Measurements from ENCODE around the gene SAMD11.
"Not testable (repeated sequence)": the region's sequence is repeated elsewhere in the genome, so short reads cannot be mapped to it uniquely, and the experiment has no call there.

SAMD11 gene

DNA sequence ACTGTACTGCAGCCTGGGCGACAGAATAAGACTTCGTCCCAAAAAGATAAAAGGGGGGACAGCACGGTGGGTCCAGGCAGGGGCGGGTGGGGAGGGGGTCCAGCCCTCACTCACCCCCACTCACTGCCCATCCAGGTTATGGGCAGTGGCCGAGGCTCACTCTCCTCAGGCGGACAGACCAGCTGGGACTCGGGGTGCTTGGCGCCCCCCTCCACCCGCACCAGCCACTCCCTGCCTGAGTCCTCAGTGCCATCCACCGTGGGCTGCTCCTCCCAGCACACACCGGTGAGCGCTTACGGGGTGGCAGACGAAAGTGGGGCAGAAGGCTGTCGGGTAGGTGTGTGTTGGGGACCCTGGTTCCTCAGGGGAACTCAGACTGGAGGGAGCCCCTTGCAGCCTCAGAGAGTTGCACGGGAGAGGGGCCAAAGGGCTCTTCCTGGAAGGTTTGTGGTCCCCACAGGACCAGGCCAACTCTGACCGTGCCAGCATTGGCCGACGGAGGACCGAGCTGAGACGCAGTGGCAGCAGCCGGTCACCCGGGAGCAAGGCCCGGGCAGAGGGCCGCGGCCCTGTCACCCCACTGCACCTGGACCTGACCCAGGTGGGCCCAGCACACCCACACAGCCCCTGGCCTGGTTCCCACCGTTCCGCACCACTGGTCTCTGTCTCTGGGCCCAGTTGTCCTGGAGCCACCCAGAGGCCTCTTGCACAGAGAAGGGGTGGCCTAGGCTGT is 49.2 kb downstream of the SAMD11 start:
- FAIRE-seq (no peak), DNase-seq (ENCODE audit: insufficient read length) (no peak)
- no peak for TF ChIP-seq POLR2AphosphoS5 (IDR thresholded peaks at IDR 0.05; ENCODE audit: low read depth, low read length)
- TF ChIP-seq POLR2A (IDR thresholded peaks at IDR 0.05; ENCODE audit: low read depth, low read length): no peak
- TF ChIP-seq TAF1 (IDR thresholded peaks at IDR 0.05; ENCODE audit: borderline replicate concordance, low read depth, low read length): no peak

DNA sequence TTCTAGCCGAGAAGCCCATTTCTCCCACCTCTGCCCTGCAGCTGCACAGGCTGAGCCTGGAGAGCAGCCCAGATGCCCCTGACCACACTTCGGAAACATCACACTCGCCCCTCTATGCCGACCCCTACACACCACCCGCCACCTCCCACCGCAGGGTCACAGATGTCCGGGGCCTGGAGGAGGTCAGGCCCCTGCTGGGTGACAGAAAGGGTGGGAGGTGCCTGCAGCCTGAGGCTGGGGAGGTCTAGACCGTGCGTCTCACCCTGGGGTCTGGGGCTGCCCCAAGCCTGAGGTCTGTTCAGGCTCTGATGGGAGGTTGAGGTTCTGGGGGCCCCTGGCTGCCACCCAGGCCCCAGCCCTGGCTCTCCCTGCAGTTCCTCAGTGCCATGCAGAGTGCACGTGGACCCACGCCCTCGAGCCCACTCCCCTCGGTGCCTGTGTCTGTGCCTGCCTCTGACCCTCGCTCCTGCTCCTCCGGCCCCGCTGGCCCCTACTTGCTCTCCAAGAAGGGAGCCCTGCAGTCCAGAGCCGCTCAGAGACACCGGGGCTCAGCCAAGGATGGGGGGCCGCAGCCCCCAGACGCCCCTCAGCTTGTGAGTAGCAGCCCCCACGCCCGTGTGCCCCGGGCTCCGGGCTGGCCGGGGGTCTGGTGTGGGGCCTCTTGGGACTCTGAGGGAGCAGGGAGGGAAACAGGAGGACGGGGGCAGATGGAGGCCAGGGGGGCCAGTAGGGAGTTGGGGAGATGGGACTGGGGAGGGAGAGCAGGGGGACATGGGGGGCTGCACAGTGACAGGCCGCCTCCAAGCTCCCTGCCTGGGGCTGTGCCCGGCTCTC is 50.0 kb downstream of the SAMD11 start:
- DNase-seq (ENCODE audit: insufficient read length) (no peak), FAIRE-seq (no peak)
- TF ChIP-seq TAF1 (IDR thresholded peaks at IDR 0.05; ENCODE audit: borderline replicate concordance, low read depth, low read length) (no peak), POLR2A (IDR thresholded peaks at IDR 0.05; ENCODE audit: low read depth, low read length) (no peak), POLR2AphosphoS5 (IDR thresholded peaks at IDR 0.05; ENCODE audit: low read depth, low read length) (no peak)

DNA sequence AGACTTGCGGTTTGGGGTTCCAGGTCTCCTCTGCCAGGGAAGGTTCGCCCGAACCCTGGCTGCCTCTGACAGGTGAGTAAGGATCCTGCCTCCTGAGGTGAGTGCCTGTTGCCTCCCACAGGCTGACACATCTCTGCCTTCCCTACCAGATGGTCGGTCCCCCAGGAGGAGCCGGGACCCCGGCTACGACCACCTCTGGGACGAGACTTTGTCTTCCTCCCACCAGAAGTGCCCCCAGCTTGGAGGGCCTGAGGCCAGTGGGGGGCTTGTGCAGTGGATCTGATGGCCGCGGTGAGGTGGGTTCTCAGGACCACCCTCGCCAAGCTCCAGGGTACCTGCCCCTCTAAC is 50.5 kb downstream of the SAMD11 start:
- DNase-seq (ENCODE audit: insufficient read length) (no peak), FAIRE-seq (no peak)
- TF ChIP-seq POLR2A (IDR thresholded peaks at IDR 0.05; ENCODE audit: low read depth, low read length) (no peak), POLR2AphosphoS5 (IDR thresholded peaks at IDR 0.05; ENCODE audit: low read depth, low read length) (no peak), TAF1 (IDR thresholded peaks at IDR 0.05; ENCODE audit: borderline replicate concordance, low read depth, low read length) (no peak)

GRCh38 chr1:974687-975328 is 51.1 kb downstream of the SAMD11 start:
- DNase-seq (ENCODE audit: insufficient read length): no peak
- FAIRE-seq: no peak
- TF ChIP-seq TAF1 (IDR thresholded peaks at IDR 0.05; ENCODE audit: borderline replicate concordance, low read depth, low read length) (no peak), POLR2AphosphoS5 (IDR thresholded peaks at IDR 0.05; ENCODE audit: low read depth, low read length) (no peak), POLR2A (IDR thresholded peaks at IDR 0.05; ENCODE audit: low read depth, low read length) (no peak)

GRCh38 chr1:975365-975764 is 51.6 kb downstream of the SAMD11 start:
- no peak for FAIRE-seq
- no peak for TF ChIP-seq POLR2A (IDR thresholded peaks at IDR 0.05; ENCODE audit: low read depth, low read length)
- no peak for TF ChIP-seq TAF1 (IDR thresholded peaks at IDR 0.05; ENCODE audit: borderline replicate concordance, low read depth, low read length)
- no peak for TF ChIP-seq POLR2AphosphoS5 (IDR thresholded peaks at IDR 0.05; ENCODE audit: low read depth, low read length)
- DNase-seq (ENCODE audit: insufficient read length): no peak

GRCh38 chr1:975896-976683 is 52.4 kb downstream of the SAMD11 start:
- TF ChIP-seq TAF1 (IDR thresholded peaks at IDR 0.05; ENCODE audit: borderline replicate concordance, low read depth, low read length) (no peak), POLR2AphosphoS5 (IDR thresholded peaks at IDR 0.05; ENCODE audit: low read depth, low read length) (no peak), POLR2A (IDR thresholded peaks at IDR 0.05; ENCODE audit: low read depth, low read length) (no peak)
- FAIRE-seq (peak; percentile 40), DNase-seq (ENCODE audit: insufficient read length) (peak; percentile 69)

DNA sequence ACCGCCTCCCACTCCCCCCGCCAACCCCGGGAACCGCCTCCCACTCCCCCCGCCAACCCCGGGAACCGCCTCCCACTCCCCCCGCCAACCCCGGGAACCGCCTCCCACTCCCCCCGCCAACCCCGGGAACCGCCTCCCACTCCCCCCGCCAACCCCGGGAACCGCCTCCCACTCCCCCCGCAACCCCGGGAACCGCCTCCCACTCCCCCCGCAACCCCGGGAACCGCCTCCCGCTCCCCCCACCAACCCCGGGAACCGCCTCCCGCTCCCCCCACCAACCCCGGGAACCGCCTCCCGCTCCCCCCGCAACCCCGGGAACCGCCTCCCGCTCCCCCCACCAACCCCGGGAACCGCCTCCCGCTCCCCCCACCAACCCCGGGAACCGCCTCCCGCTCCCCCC is 53.1 kb downstream of the SAMD11 start:
- not testable (repeated sequence) for DNase-seq (ENCODE audit: insufficient read length); FAIRE-seq

DNA sequence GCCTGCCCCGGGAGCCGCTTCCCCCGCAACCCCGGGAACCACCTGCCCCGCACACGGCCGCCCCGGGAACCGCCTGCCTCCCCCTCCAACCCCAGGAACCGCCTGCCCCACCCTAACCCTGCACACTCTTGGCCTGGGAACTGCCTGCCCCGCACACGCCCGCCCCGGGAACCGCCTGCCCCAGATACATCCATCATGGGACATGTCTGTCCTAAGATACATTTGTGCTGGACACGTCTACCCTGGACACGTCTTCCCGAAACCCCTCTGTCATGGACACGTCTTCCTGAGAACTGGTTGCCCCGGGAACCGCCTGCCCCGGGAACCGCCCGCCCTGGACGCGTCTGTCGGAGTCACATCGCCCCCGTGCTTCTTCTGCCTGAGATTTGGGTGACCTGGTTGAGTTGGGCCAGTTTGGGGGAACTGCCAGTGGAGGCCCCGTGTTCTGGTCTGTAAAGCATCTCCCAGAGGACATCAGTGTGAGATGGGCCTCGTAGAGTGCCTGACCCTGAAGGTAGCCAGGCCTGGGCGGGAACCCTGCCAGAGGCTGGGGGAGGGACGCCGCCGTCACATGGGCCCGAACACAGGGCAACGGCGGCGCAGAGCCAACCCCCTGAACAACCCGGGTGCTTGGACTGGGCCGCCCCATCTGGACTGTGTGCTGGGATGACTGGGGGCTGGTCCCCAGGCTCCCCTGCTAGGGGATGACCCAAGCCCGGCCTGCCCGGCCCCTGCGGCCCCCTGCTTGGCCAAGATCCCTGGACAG is 54.5 kb downstream of the SAMD11 start:
- TF ChIP-seq POLR2A (IDR thresholded peaks at IDR 0.05; ENCODE audit: low read depth, low read length) (no peak), TAF1 (IDR thresholded peaks at IDR 0.05; ENCODE audit: borderline replicate concordance, low read depth, low read length) (no peak), POLR2AphosphoS5 (IDR thresholded peaks at IDR 0.05; ENCODE audit: low read depth, low read length) (no peak)
- FAIRE-seq: no peak
- DNase-seq (ENCODE audit: insufficient read length): no peak

DNA sequence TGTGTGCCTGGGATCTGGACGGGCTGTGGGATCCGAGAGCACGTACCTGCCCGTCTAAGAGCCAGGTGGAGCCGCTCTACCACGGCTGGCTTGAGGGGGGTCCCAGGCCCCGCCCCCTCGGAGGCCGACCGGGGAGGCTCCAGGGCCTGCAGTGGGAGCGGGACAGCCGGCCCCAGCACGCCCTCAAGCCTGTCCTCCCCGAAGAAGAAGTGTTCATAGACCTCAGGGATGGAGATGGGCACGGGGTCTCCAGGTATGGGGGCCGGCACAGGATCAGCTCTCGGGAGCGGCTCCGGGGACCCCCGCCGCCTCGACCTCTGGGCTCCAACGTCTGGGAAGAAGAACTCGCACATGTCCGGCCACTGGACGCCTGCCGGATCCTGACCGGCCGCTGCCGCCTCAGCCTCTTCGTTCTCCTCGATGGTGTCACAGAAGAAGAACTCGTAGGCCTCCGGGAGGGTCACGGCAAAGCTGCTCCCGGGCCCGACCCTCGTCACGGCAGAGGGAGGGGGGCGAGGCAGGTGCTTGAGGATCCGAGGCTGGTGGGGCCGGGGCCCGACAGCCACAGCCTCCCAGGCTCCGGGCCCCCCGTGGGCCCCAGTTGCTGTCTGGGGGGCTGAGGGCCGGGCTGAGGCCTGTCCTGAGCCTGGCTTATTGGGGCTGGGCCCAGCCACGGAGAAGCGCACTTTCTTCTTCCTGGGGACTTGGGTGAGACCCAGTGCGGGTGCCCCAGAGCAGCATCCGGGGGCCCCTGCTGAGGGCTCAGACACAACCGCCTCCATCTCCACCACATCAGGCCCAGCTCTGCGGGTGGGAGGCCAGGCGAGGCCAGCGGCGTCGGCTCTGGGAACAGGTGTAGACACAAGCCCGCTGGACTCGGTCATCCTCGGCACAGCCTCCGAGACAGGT is 55.4 kb downstream of the SAMD11 start:
- TF ChIP-seq TAF1 (IDR thresholded peaks at IDR 0.05; ENCODE audit: borderline replicate concordance, low read depth, low read length): no peak
- no peak for TF ChIP-seq POLR2A (IDR thresholded peaks at IDR 0.05; ENCODE audit: low read depth, low read length)
- FAIRE-seq: no peak
- no peak for DNase-seq (ENCODE audit: insufficient read length)

- FAIRE-seq (no peak), DNase-seq (ENCODE audit: insufficient read length) (no peak)
- TF ChIP-seq POLR2A (IDR thresholded peaks at IDR 0.05; ENCODE audit: low read depth, low read length) (no peak), TAF1 (IDR thresholded peaks at IDR 0.05; ENCODE audit: borderline replicate concordance, low read depth, low read length) (no peak), POLR2AphosphoS5 (IDR thresholded peaks at IDR 0.05; ENCODE audit: low read depth, low read length) (no peak)
Observed at GRCh38 chr1:979744-980072, 56.0 kb downstream of the SAMD11 start.
